H1 (cell line): ENCODE results near the gene CA9. TPM values are rescaled to one million over a fixed set of nuclear protein-coding genes. Genes with fewer than 3 reads are reported as not detected.

Source experiments
- CTCF ChIA-PET: fragments of 300-600 bp; sonication (Branson Sonifier 250); formaldehyde crosslinking; loops from one replicate; lab custom pipeline; 2021; ENCODE audit not compliant: partially characterized antibody; lab: Charles Lee
- POLR2A ChIA-PET: fragments of 300-600 bp; sonication (Branson Sonifier 250); formaldehyde crosslinking; loops from one replicate; lab custom pipeline; 2021; ENCODE audit warnings: inconsistent platforms; ENCODE audit not compliant: partially characterized antibody; lab: Charles Lee
- DNase-seq, 2 experiments: peaks; one replicate each; pipeline versions ENCODE4 v3.0.0 to v3.0.0-alpha.2; 2010 to 2022; ENCODE audit warnings: low spot score in 2 of 2, low read depth in 1 of 2, mixed read lengths in 1 of 2
- FAIRE-seq: peaks from 2 replicates; lab custom pipeline; 2011; peaks lifted over from hg19 to GRCh38; lab: Jason Lieb, UNC
- H2AFZ ChIP-seq: 2 replicates; pipeline ENCODE4 v1.8.1; 2012; ENCODE audit warnings: low read length, inconsistent platforms
- H2AK5ac ChIP-seq: 2 replicates; pipeline ENCODE4 v1.6.1; 2013; ENCODE audit warnings: low read depth, low read length
- H2BK120ac ChIP-seq: replicated peaks from 2 replicates; pipeline ENCODE3; 2013; ENCODE audit warnings: low read depth, low read length, inconsistent platforms
- H2BK12ac ChIP-seq: 2 replicates; pipeline ENCODE4 v1.6.1; 2013; ENCODE audit warnings: low read depth, low read length
- H2BK15ac ChIP-seq: 2 replicates; pipeline ENCODE4 v1.6.1; 2013; ENCODE audit warnings: low read length
- H2BK20ac ChIP-seq: 2 replicates; pipeline ENCODE4 v1.6.1; 2013; ENCODE audit warnings: low read length
- H2BK5ac ChIP-seq: 2 replicates; pipeline ENCODE4 v1.6.1; 2013; ENCODE audit warnings: low read depth, low read length
- H3K14ac ChIP-seq: 2 replicates; pipeline ENCODE4 v1.6.1; 2013; ENCODE audit warnings: inconsistent platforms; ENCODE audit not compliant: insufficient read length
- H3K18ac ChIP-seq: 2 replicates; pipeline ENCODE4 v1.6.1; 2013; ENCODE audit warnings: low read length; ENCODE audit errors: extremely low read depth
- H3K23ac ChIP-seq: 2 replicates; pipeline ENCODE4 v1.6.1; 2013; ENCODE audit warnings: inconsistent platforms; ENCODE audit not compliant: insufficient read length
- H3K23me2 ChIP-seq: 2 replicates; pipeline ENCODE4 v1.6.1; 2013; ENCODE audit warnings: low read depth, low read length
- H3K27ac ChIP-seq: 2 replicates; pipeline ENCODE4 v1.6.1; 2011; ENCODE audit warnings: low read depth, low read length, inconsistent platforms
- H3K27me3 ChIP-seq, 4 experiments: replicated peaks in 1 of 4; 1 replicate in 1 of 4; 2 replicates in 3 of 4; pipeline versions ENCODE4 v1.6.1 to v1.8.1; 2011 to 2013; ENCODE audit warnings: low read length in 3 of 4, mild to moderate bottlenecking in 3 of 4, inconsistent platforms in 2 of 4, mixed read lengths in 2 of 4, moderate library complexity in 1 of 4; ENCODE audit not compliant: control insufficient read depth in 3 of 4, insufficient read depth in 3 of 4; ENCODE audit errors: extremely low read depth in 1 of 4
- H3K36me3 ChIP-seq, 4 experiments: 2 replicates each; pipeline versions ENCODE4 v1.6.1 to v1.8.1; 2011 to 2013; ENCODE audit warnings: mild to moderate bottlenecking in 4 of 4, low read length in 3 of 4, moderate library complexity in 2 of 4, control low read depth in 1 of 4, inconsistent platforms in 1 of 4; ENCODE audit not compliant: insufficient read depth in 4 of 4, control insufficient read depth in 2 of 4
- H3K4ac ChIP-seq: replicated peaks from 2 replicates; pipeline ENCODE3; 2013; ENCODE audit warnings: low read length, low read depth, mixed read lengths, inconsistent platforms; ENCODE audit not compliant: insufficient read length
- H3K4me1 ChIP-seq, 4 experiments: replicated peaks in 1 of 4; 1 replicate in 1 of 4; 2 replicates in 3 of 4; pipeline versions ENCODE4 v1.6.1 to v1.8.1; 2011 to 2013; ENCODE audit warnings: low read length in 3 of 4, inconsistent platforms in 2 of 4, mixed read lengths in 1 of 4; ENCODE audit not compliant: insufficient read depth in 4 of 4, control insufficient read depth in 3 of 4
- H3K4me2 ChIP-seq, 2 experiments: 2 replicates each; pipeline versions ENCODE4 v1.6.1 to v1.8.1; 2011 to 2013; ENCODE audit warnings: low read depth in 2 of 2, low read length in 2 of 2, control low read depth in 1 of 2, inconsistent platforms in 1 of 2, mild to moderate bottlenecking in 1 of 2; ENCODE audit not compliant: insufficient read depth in 1 of 2
- H3K4me3 ChIP-seq, 4 experiments: fragments of 200-600, 300-600 bp in 1 of 4; sonication (generic), shearing (Covaris generic), sonication (Bioruptor Twin) in 1 of 4; 2 replicates each; pipeline versions ENCODE4 v1.5.1 to v1.8.1; 2011 to 2016; ENCODE audit warnings: low read length in 4 of 4, low read depth in 3 of 4, control low read depth in 2 of 4, inconsistent platforms in 2 of 4, mild to moderate bottlenecking in 2 of 4, mixed read lengths in 1 of 4, moderate library complexity in 1 of 4; ENCODE audit not compliant: insufficient read depth in 2 of 4; ENCODE audit errors: extremely low read depth in 1 of 4
- H3K56ac ChIP-seq: replicated peaks from 2 replicates; pipeline ENCODE3; 2013; ENCODE audit warnings: low read depth, mild to moderate bottlenecking, mixed read lengths, low read length, inconsistent platforms; ENCODE audit not compliant: insufficient read length
- H3K79me1 ChIP-seq: 2 replicates; pipeline ENCODE4 v1.6.1; 2013; ENCODE audit warnings: low read depth, low read length, control low read depth
- H3K79me2 ChIP-seq, 2 experiments: 2 replicates each; pipeline versions ENCODE4 v1.6.1 to v1.8.1; 2012 to 2013; ENCODE audit warnings: low read length in 2 of 2, mild to moderate bottlenecking in 2 of 2, inconsistent platforms in 1 of 2; ENCODE audit not compliant: insufficient read depth in 2 of 2, control insufficient read depth in 1 of 2
- H3K9ac ChIP-seq, 4 experiments: replicated peaks in 1 of 4; 1 replicate in 1 of 4; 2 replicates in 3 of 4; pipeline versions ENCODE4 v1.6.1 to v1.8.1; 2011 to 2013; ENCODE audit warnings: low read depth in 3 of 4, low read length in 3 of 4, control low read depth in 2 of 4, mild to moderate bottlenecking in 2 of 4, moderate library complexity in 2 of 4, inconsistent platforms in 1 of 4; ENCODE audit errors: extremely low read depth in 1 of 4
- H3K9me3 ChIP-seq, 2 experiments: 2 replicates each; pipeline versions ENCODE4 v1.6.1 to v1.8.1; 2012 to 2013; ENCODE audit warnings: mild to moderate bottlenecking in 2 of 2, moderate library complexity in 2 of 2, control low read depth in 1 of 2, inconsistent platforms in 1 of 2, low read depth in 1 of 2, low read length in 1 of 2, mixed read lengths in 1 of 2; ENCODE audit not compliant: insufficient read depth in 2 of 2
- H4K20me1 ChIP-seq, 2 experiments: replicated peaks in 1 of 2; 2 replicates each; pipeline versions ENCODE3 to v1.8.1; 2011 to 2013; ENCODE audit warnings: inconsistent platforms in 2 of 2, low read length in 2 of 2, mild to moderate bottlenecking in 1 of 2; ENCODE audit not compliant: insufficient read depth in 2 of 2, control insufficient read depth in 1 of 2
- H4K5ac ChIP-seq: 2 replicates; pipeline ENCODE4 v1.6.1; 2013; ENCODE audit warnings: low read length, low read depth, mixed read lengths, inconsistent platforms; ENCODE audit not compliant: insufficient read length
- H4K8ac ChIP-seq: 2 replicates; pipeline ENCODE4 v1.8.0; 2013; ENCODE audit warnings: mild to moderate bottlenecking, moderate library complexity, low read length, inconsistent platforms; ENCODE audit not compliant: insufficient read depth; ENCODE audit errors: extremely low read depth
- H4K91ac ChIP-seq: replicated peaks from 2 replicates; pipeline ENCODE3; 2013; ENCODE audit warnings: low read length, mixed read lengths, inconsistent platforms; ENCODE audit not compliant: insufficient read length
- SUZ12 ChIP-seq: fragments of 200-600 bp; sonication (generic); IDR thresholded peaks from 2 replicates; pipeline ENCODE4 v1.6.1; 2012; ENCODE audit warnings: mild to moderate bottlenecking, inconsistent platforms, low read length, moderate library complexity, mixed read lengths
- TBP ChIP-seq: IDR thresholded peaks from 2 replicates; pipeline ENCODE4 v1.6.1; 2011; ENCODE audit warnings: low read depth, low read length, improper control_type of control experiment
- WGBS, 2 experiments: shearing (Covaris generic) in 1 of 2; methylation state at CpG; one replicate each; pipeline versions ENCODE4 v1.1.6 to v1.1.7; 2013 to 2015; ENCODE audit warnings: low lambda C conversion rate in 2 of 2, mixed read lengths in 2 of 2, inconsistent platforms in 1 of 2, low coverage in 1 of 2, missing lambda C conversion rate in 1 of 2; ENCODE audit not compliant: insufficient replicate concordance in 2 of 2, insufficient coverage in 1 of 2, insufficient read length in 1 of 2; ENCODE audit errors: extremely low coverage in 1 of 2, missing lambda C conversion rate in 1 of 2; 5-methylcytosine and 5-hydroxymethylcytosine counted together
- polyA plus RNA-seq, 7 experiments: library from polyadenylated mRNA; depleted of rRNA in 3 of 7; stranded (reverse) in 5 of 7; unstranded in 2 of 7; fragments of >200 nt in 5 of 7; fragments of 200-250 nt in 2 of 7; gene quantifications; 1 replicate in 5 of 7; 2 replicates in 1 of 7; 4 replicates in 1 of 7; pipeline versions ENCODE4 v1.2.1 to v1.2.3, GENCODE V29; 2011 to 2013; ENCODE audit warnings: missing spikeins in 2 of 7, mixed read lengths in 2 of 7
- total RNA-seq: library from RNA; stranded (reverse); fragmentation: NEBNext Ultra II Directional; extraction: Animal tissue kit (Norgen Biotek cat#: 25700); gene quantifications from 2 replicates; pipeline ENCODE4 v1.2.1, GENCODE V29; 2021

Gene CA9
- total and polyA plus RNA-seq, 2 of the 8 experiments (the other 6 are each of a cell fraction or from before 2014, with no cell fraction given): 1.3 to 1.8 TPM

DNA sequence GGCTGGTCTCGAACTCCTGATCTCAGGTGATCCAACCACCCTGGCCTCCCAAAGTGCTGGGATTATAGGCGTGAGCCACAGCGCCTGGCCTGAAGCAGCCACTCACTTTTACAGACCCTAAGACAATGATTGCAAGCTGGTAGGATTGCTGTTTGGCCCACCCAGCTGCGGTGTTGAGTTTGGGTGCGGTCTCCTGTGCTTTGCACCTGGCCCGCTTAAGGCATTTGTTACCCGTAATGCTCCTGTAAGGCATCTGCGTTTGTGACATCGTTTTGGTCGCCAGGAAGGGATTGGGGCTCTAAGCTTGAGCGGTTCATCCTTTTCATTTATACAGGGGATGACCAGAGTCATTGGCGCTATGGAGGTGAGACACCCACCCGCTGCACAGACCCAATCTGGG, 1.5 kb downstream of the CA9 start:
- DNase-seq (peak in 1 of 2 experiments; percentile 59), FAIRE-seq (no peak)
- TF ChIP-seq SUZ12: no peak
- peak; percentile 82 for TF ChIP-seq TBP
- TF ChIP-seq, all 59 proteins: peak for 1
- Histone ChIP-seq H2AFZ (peak overlapping the region; percentile 82; the same call in 1 of the 2 replicates), H2AK5ac (no peak overlapping the region), H3K4ac (no peak overlapping the region), H3K4me1 (peaks cover 0 to 12% (median under 1%) of the 10 kb centered on the region in 4 experiments; a peak in 5 of 7 replicates), H3K4me2 (peak overlapping the region; percentile 88 to 91), H4K5ac (no peak overlapping the region), H4K8ac (peak overlapping the region; percentile 38; the same call in 1 of the 2 replicates), H3K36me3 (no peaks in the 10 kb centered on the region), H2BK15ac (no peak overlapping the region), H3K14ac (no peak overlapping the region), H4K91ac (no peak overlapping the region), H3K27me3 (peaks cover 0 to 3% (median 3%) of the 10 kb centered on the region in 4 experiments; a peak in 4 of 7 replicates), H2BK12ac (0 out of 2 replicates have a peak overlapping the region, but pooled peaks have one; percentile 35), H3K18ac (peak overlapping the region; percentile 36), H3K23ac (no peak overlapping the region), H2BK120ac (no peak overlapping the region), H3K27ac (no peak overlapping the region), H3K23me2 (peaks cover 2% of the 10 kb centered on the region; the same call in 1 of the 2 replicates), H4K20me1 (no peaks in the 10 kb centered on the region), H2BK20ac (no peak overlapping the region), H3K9ac (peak overlapping the region in 3 of 4 experiments; percentile 26 to 65 (median 48); a peak in 3 of 7 replicates), H3K79me1 (no peaks in the 10 kb centered on the region), H3K56ac (no peak overlapping the region), H3K9me3 (no peaks in the 10 kb centered on the region), H2BK5ac (0 out of 2 replicates have a peak overlapping the region, but pooled peaks have one; percentile 4), H3K79me2 (no peaks in the 10 kb centered on the region), H3K4me3 (peak overlapping the region; percentile 55 to 69 (median 60))
- ChIA-PET CTCF (interaction anchor here (0.8 to 6.3 kb wide), 11 partner anchors 10 to 64 kb away, joined by 3 to 77 read pairs (median 9); partner anchors contain the start of genes ARHGEF39, CCDC107 and RMRP), POLR2A (interaction anchor here (0.6 to 7.6 kb wide), 13 partner anchors 9 to 64 kb away, joined by 3 to 63 read pairs (median 6); partner anchors contain the start of genes ARHGEF39, CCDC107, CREB3 and RMRP)
- WGBS, 2 experiments: 35% methylated on average over 11 of the region's 13 CpGs; no CpG with 5 or more reads in 1 of the 2 experiments
